A549 (cell line): ENCODE measurements around the gene PDGFD. TPM values are rescaled to one million over a fixed set of nuclear protein-coding genes. Genes with fewer than 3 reads are reported as not detected.

ENCODE experiments used
- ATAC-seq, 2 experiments: fragments of 200-7000 bp in 1 of 2; fragments of >200 bp in 1 of 2; cut with Nextera tagmentation in 1 of 2; cut with Tn5 transposase in 1 of 2; 3 replicates each; pipeline versions ENCODE4 v1.8.0 to v1.9.1; 2018 to 2020; ENCODE audit warnings: mild to moderate bottlenecking in 1 of 2, moderate library complexity in 1 of 2
- CTCF ChIA-PET: fragments of 300-600 bp; sonication (Branson Sonifier 250); formaldehyde crosslinking; extraction: SDS; loops from one replicate; lab custom pipeline; 2021; ENCODE audit warnings: antibody characterized with exemption, inconsistent platforms; lab: Yijun Ruan, JAX
- POLR2A ChIA-PET: fragments of 350-600 bp; formaldehyde crosslinking; extraction: SDS; loops from one replicate; lab custom pipeline; 2021; ENCODE audit warnings: antibody characterized with exemption, inconsistent platforms; lab: Yijun Ruan, JAX
- DNase-seq, 2 experiments: peaks; one replicate each; pipeline versions ENCODE4 v3.0.0 to v3.0.0-alpha.2; 2011 to 2016; ENCODE audit warnings: low read depth in 1 of 2, low spot score in 1 of 2
- FAIRE-seq: peaks from 2 replicates; lab custom pipeline; 2011; peaks lifted over from hg19 to GRCh38; lab: Jason Lieb, UNC
- H3K27ac ChIP-seq, 2 experiments: fragments of >200 bp; sonication (Bioruptor Twin); formaldehyde crosslinking; 3 replicates each; pipeline ENCODE4 v1.5.1; 2016 to 2017
- H3K4me1 ChIP-seq: fragments of >200 bp; sonication (Bioruptor Twin); formaldehyde crosslinking; 3 replicates; pipeline ENCODE4 v1.6.1; 2016
- H3K4me2 ChIP-seq: fragments of >200 bp; sonication (Bioruptor Twin); formaldehyde crosslinking; 3 replicates; pipeline ENCODE4 v1.6.1; 2016
- H3K4me3 ChIP-seq: fragments of >200 bp; sonication (Bioruptor Twin); formaldehyde crosslinking; 3 replicates; pipeline ENCODE4 v1.5.1; 2016
- H3K9me3 ChIP-seq: fragments of >200 bp; sonication (Bioruptor Twin); formaldehyde crosslinking; 3 replicates; pipeline ENCODE4 v1.6.1; 2016
- CBX2 ChIP-seq: fragments of 200-600 bp; sonication (generic); IDR thresholded peaks from 2 replicates; pipeline ENCODE4 v1.6.1; 2016; ENCODE audit warnings: low read depth, mild to moderate bottlenecking, borderline replicate concordance
- EHF ChIP-seq: fragments of 250-450 bp; sonication (Bioruptor Pico); IDR thresholded peaks from 2 replicates; pipeline ENCODE4 v1.5.0; 2020; ENCODE audit warnings: mild to moderate bottlenecking
- EP300 ChIP-seq, 2 experiments: fragments of >200 bp; sonication (Bioruptor Twin); formaldehyde crosslinking; IDR thresholded peaks; 2 replicates in 1 of 2; 3 replicates in 1 of 2; pipeline ENCODE4 v1.6.1; 2016 to 2017
- FOSB ChIP-seq: fragments of 250-450 bp; sonication (Bioruptor Pico); IDR thresholded peaks from 2 replicates; pipeline ENCODE4 v1.5.0; 2020; ENCODE audit warnings: mild to moderate bottlenecking, moderate library complexity
- GATA3 ChIP-seq: IDR thresholded peaks from 2 replicates; pipeline ENCODE4 v1.6.1; 2012; ENCODE audit warnings: borderline replicate concordance
- HEYL ChIP-seq: fragments of 250-450 bp; sonication (Bioruptor Pico); IDR thresholded peaks from 2 replicates; pipeline ENCODE4 v1.8.0; 2021; ENCODE audit warnings: mild to moderate bottlenecking, moderate library complexity
- JUN ChIP-seq, 2 experiments: fragments of >200 bp; sonication (Bioruptor Twin); formaldehyde crosslinking; IDR thresholded peaks; 2 replicates in 1 of 2; 3 replicates in 1 of 2; pipeline ENCODE4 v1.6.1; 2016 to 2017
- JUNB ChIP-seq: fragments of >200 bp; sonication (Bioruptor Twin); formaldehyde crosslinking; IDR thresholded peaks from 2 replicates; pipeline ENCODE4 v1.6.1; 2016
- KDM1A ChIP-seq: fragments of 200-600 bp; sonication (generic); IDR thresholded peaks from 2 replicates; pipeline ENCODE4 v1.6.1; 2016; ENCODE audit warnings: low read depth, mild to moderate bottlenecking
- MAFK ChIP-seq: fragments of 450-650 bp; IDR thresholded peaks from 2 replicates; pipeline ENCODE4 v1.6.1; 2014; ENCODE audit not compliant: partially characterized antibody
- MAZ ChIP-seq: fragments of 150-350 bp; IDR thresholded peaks from 2 replicates; pipeline ENCODE4 v1.6.1; 2014; ENCODE audit warnings: antibody characterized with exemption, low read depth, low read length, borderline replicate concordance
- PHF8 ChIP-seq: fragments of 200-600 bp; sonication (generic); IDR thresholded peaks from 2 replicates; pipeline ENCODE4 v1.6.1; 2016; ENCODE audit warnings: low read depth, mild to moderate bottlenecking, antibody characterized with exemption, moderate library complexity, borderline replicate concordance
- POLR2AphosphoS2 ChIP-seq: conservative IDR thresholded peaks from 2 replicates; pipeline ENCODE4 v1.6.1; 2012; ENCODE audit warnings: low read length, improper control_type of control experiment, inconsistent platforms
- RARB ChIP-seq: fragments of 250-450 bp; sonication (Bioruptor Pico); IDR thresholded peaks from 2 replicates; pipeline ENCODE4 v1.8.0; 2021; ENCODE audit warnings: mild to moderate bottlenecking, moderate library complexity
- RNF2 ChIP-seq: fragments of 200-600 bp; sonication (generic); IDR thresholded peaks from 2 replicates; pipeline ENCODE4 v1.6.1; 2016; ENCODE audit warnings: low read depth, mild to moderate bottlenecking, antibody characterized with exemption, moderate library complexity, borderline replicate concordance
- SREBF2 ChIP-seq: fragments of 450-650 bp; IDR thresholded peaks from 2 replicates; pipeline ENCODE4 v1.6.1; 2014; ENCODE audit warnings: mild to moderate bottlenecking, moderate library complexity
- TP53 ChIP-seq: fragments of 250-450 bp; sonication (Bioruptor Pico); IDR thresholded peaks from 2 replicates; pipeline ENCODE4 v1.5.0; 2021; ENCODE audit warnings: mild to moderate bottlenecking, moderate library complexity
- WGBS: methylation state at CpG from one replicate; pipeline ENCODE4 v1.1.6; 2017; ENCODE audit errors: missing lambda C conversion rate; 5-methylcytosine and 5-hydroxymethylcytosine counted together
- polyA plus RNA-seq, 4 experiments: library from polyadenylated mRNA; depleted of rRNA in 3 of 4; stranded (reverse); fragments of >200 nt; fragmentation: RNase III in 1 of 4; extraction: RNeasy Plus Mini Kit Qiagen cat#74134 plus additional on column Dnase treatment in 1 of 4; gene quantifications; 2 replicates in 3 of 4; 3 replicates in 1 of 4; pipeline ENCODE4 v1.2.3, GENCODE V29; 2011 to 2017
- TF ChIP-seq, protein P1 (sequence below): fragments of 450-650 bp; IDR thresholded peaks from 2 replicates; pipeline ENCODE4 v1.6.1; 2014; ENCODE audit warnings: antibody characterized with exemption

PDGFD gene
- polyA plus RNA-seq, 2 of the 4 experiments (the other 2 are of a cell fraction), result 11.1 to 29.7 TPM

DNA sequence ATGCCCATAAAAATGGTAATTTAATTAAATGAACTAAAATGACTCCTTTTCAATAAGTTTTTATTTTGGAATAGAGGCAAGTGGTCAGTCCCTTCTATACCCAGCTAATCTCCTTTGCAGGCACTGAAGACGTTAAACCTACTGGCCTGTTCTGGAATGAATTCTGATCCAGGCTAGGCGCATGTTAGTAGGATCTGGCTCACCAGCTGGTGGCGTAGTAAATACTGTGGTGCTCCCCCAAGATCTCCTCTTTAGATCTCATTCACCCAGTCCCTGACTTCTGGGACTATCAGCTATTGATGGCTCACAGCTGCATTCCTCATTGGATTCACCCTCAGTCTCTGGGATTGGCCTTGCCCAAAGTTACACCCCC is 301.2 kb downstream of the PDGFD start:
- ATAC-seq (no peak), DNase-seq (no peak), FAIRE-seq (no peak)
- Histone ChIP-seq H3K9me3 (no peaks in the 10 kb centered on the region), H3K4me1 (no peaks in the 10 kb centered on the region), H3K4me2 (no peak overlapping the region), H3K27ac (no peak overlapping the region), H3K4me3 (no peak overlapping the region)
- no peak for TF ChIP-seq EHF (CRISPR knock-in tag)
- TF ChIP-seq PHF8, result no peak
- TF ChIP-seq FOSB (CRISPR knock-in tag), result no peak
- TF ChIP-seq MAFK, result no peak
- TF ChIP-seq RARB (CRISPR knock-in tag), result no peak
- no peak for TF ChIP-seq CBX2
- no peak for TF ChIP-seq HEYL (CRISPR knock-in tag)
- no peak for TF ChIP-seq JUNB
- TF ChIP-seq SREBF2, result no peak
- TF ChIP-seq JUN (IDR thresholded peaks at IDR 0.05), result no peak
- TF ChIP-seq GATA3, result no peak
- TF ChIP-seq TP53, result no peak
- TF ChIP-seq KDM1A, result no peak
- TF ChIP-seq EP300 (IDR thresholded peaks at IDR 0.05), result no peak
- WGBS, result 98% methylated on average over 3 of the region's 3 CpGs
- ChIA-PET CTCF (no interaction called here), POLR2A (no interaction called here)

DNA sequence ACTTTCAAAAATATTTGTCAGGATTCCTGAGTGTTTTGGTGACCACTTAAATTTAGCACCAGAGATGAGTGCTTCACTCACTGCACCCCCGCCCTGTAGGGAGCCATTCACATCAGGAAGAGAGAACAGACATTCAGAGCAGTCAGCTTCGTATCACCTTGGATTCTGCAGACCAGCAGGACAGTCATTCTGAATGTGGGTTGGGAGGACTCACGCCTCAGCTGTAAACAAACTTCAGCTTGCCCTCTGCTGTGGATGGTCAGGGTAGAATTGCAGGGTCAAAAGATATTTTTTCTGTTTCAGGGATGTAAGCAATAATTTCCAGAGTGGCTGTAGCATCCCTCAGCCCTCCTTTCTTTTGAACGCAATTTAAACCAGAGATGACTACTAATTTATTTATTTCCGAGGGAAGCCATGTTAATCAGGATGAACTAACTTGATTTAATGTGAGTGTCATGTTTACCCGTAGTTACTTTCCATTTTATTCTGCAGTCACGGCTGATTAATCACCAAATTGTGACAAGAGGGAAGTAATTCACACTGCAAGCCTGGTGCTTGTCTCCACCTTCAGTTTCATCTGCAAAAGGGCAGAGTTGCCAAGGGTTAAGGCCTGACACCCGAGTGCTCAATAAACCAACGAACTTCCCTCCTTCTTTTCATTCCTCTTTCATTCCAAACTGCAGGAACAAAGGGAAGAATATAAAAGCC is 301.7 kb downstream of the PDGFD start:
- POLR2A ChIA-PET, result no interaction called here
- no peak for DNase-seq
- no peak overlapping the region for H3K27ac ChIP-seq
- FAIRE-seq, result no peak
- no peak for ATAC-seq
- TF ChIP-seq RNF2 (no peak), POLR2AphosphoS2 (no peak), MAZ (no peak), HEYL (CRISPR knock-in tag) (no peak)
- TF ChIP-seq, protein P1, sequence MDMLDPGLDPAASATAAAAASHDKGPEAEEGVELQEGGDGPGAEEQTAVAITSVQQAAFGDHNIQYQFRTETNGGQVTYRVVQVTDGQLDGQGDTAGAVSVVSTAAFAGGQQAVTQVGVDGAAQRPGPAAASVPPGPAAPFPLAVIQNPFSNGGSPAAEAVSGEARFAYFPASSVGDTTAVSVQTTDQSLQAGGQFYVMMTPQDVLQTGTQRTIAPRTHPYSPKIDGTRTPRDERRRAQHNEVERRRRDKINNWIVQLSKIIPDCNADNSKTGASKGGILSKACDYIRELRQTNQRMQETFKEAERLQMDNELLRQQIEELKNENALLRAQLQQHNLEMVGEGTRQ, result no peak
- H3K9me3 ChIP-seq, result no peaks in the 10 kb centered on the region
- 79% methylated on average over 9 of the region's 9 CpGs for WGBS
- no peak overlapping the region for H3K4me2 ChIP-seq
- no peaks in the 10 kb centered on the region for H3K4me1 ChIP-seq
- CTCF ChIA-PET, result no interaction called here
- no peak overlapping the region for H3K4me3 ChIP-seq

Other genes with a start within 250 kb of the PDGFD start
- gene DDI1, start 127.5 kb downstream of the PDGFD start, polyA plus RNA-seq (2011; rRNA removed), result not detected in 2 replicates
- gene DDI1, start 127.5 kb downstream of the PDGFD start, polyA plus RNA-seq (2017; fragmentation: RNase III; extraction: RNeasy Plus Mini Kit Qiagen cat#74134 plus additional on column Dnase treatment), result not detected in 3 replicates